H54 (cell line): ENCODE data around the gene UBE2D2.

Source experiments
- DNase-seq: peaks from one replicate; pipeline ENCODE4 v3.0.0; 2011; ENCODE audit warnings: low spot score, mixed read lengths; ENCODE audit not compliant: insufficient read length
- FAIRE-seq: peaks from 3 replicates; lab custom pipeline; 2011; peaks lifted over from hg19 to GRCh38; lab: Jason Lieb, UNC
- POLR2A ChIP-seq: IDR thresholded peaks from 2 replicates; pipeline ENCODE4 v1.6.1; 2011; ENCODE audit warnings: low read depth, mild to moderate bottlenecking, low read length

The UBE2D2 gene

GRCh38 chr5:139633295-139634027 is 72.3 kb downstream of the UBE2D2 start:
- peak; percentile 11 for FAIRE-seq
- no peak for TF ChIP-seq POLR2A
- DNase-seq, result peak; percentile 51

DNA sequence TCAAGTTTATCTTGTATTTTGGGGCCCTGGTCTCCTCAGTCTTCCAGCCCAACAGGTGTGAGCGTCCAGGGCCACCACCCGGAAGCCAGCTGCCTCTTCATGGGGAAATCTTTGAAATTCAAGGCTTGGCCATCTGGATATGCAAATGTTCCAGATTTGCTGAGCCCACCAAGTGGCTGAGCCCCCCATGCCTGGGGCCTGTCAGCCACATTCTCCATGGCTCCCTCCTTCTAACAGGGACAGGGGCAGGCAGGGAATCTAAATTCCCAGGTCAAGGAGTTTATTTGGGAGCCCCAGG is 72.8 kb downstream of the UBE2D2 start:
- FAIRE-seq (no peak), DNase-seq (no peak)
- no peak for TF ChIP-seq POLR2A

DNA sequence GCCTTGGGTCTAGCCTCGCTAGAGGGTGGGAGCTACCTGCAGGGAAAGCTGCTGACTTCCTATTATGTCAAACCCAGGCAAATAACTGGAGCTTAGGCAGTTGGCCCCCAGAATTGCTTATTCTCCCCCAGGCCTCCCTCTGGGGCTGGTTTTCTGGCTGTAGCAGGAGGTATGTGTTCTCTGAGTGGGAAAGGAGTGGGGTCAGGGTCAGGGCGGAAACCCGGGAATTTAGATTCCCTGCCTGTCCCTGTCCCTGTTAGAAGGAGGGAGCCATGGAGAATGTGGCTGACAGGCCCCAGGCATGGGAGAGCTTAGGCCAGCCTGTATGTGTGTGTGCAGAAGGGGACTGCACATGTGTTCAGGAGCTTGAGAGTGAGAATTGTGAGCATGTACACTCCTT is 73.4 kb downstream of the UBE2D2 start:
- no peak for FAIRE-seq
- DNase-seq, result no peak
- no peak for TF ChIP-seq POLR2A

- FAIRE-seq (no peak), DNase-seq (no peak)
- TF ChIP-seq POLR2A, result no peak
Measured at GRCh38 chr5:139635191-139635590, 74.1 kb downstream of the UBE2D2 start.

DNA sequence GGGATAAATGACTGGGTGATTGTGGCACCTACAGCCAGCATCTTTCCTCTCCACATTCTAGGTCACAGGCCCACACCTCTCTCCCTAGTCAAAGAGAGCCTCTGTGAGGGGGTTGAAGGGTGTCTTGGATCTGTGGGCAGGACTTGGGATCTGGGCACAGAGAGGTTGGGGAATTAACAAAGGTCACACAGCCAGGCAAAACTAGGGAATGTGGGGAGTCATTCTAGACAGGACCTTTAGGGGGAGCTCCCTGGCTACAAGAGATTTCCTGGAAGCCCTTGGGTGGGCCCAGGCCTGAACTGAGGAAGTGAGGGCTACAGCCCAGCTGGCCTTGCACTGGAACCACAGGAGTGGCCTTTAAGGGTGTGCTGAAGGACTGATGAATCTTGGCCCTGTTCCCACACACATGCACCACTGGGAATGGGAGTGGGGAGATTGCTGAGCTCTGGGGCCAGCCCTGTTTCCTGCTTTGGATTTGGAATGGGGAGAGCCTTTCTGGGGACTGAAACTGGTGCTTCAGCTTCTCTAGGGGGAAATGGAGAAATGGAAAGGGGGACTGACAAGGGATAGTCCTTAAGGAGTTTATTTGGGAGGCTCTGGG is 74.6 kb downstream of the UBE2D2 start:
- peak; percentile 11 for FAIRE-seq
- TF ChIP-seq POLR2A, result no peak
- DNase-seq, result peak; percentile 85

DNA sequence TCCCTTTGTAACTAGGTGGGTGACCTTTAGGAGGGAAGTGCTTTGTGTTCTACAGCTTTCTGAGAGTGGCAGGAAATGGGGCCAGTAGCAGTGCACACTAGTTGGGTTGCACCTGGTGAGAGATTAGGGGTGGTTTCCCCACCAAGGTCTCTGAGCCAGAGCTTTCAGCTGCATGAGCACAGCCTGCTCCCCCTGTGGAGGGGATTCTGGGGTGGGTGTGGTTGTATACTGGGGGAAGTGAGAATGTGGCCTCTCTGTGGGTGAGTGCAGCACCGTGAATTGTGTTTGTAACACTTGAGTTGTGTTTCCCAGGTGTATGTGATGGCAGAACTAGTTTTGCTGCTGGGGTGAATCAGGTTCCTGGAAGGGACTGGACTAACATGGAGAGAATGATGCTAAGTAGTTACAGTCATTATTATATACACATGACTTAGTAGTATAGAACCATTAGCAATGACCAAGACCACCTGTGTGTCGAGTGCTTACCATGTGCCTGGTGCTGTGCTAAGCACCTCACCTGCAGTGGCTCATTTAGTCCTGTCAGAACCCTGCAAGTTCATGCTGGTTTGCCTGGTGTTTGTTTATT is 75.2 kb downstream of the UBE2D2 start:
- no peak for DNase-seq
- FAIRE-seq, result no peak
- TF ChIP-seq POLR2A, result no peak

DNA sequence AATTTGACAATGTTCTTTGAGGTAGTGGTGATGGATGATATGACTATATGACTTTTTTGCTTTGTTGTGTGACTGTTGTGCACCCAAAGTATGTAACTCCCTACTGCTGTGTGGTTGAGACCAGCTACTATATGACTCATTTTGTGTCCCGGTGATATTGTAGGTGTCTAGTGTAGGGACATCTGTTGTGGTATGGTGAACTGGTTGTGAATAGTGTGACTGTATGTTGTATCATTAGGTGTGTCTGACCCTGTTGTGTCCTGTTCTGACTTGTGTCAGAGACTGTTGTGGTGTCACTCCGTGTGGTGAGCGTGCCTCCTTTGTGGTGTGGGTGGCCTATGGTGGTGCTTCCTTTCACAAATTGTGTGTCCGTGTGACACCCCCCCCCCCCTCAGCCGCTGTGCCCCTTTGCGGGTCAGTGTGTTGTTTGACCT is 75.9 kb downstream of the UBE2D2 start:
- FAIRE-seq (no peak), DNase-seq (no peak)
- no peak for TF ChIP-seq POLR2A

- peak; percentile 21; the same call in 1 of the 2 replicates for TF ChIP-seq POLR2A
- peak; percentile 80 for DNase-seq
- no peak for FAIRE-seq
Measured at GRCh38 chr5:139637438-139638089, 76.4 kb downstream of the UBE2D2 start.

GRCh38 chr5:139638090-139638735 is 77.1 kb downstream of the UBE2D2 start:
- TF ChIP-seq POLR2A, result peak; percentile 19; the same call in 1 of the 2 replicates

DNA sequence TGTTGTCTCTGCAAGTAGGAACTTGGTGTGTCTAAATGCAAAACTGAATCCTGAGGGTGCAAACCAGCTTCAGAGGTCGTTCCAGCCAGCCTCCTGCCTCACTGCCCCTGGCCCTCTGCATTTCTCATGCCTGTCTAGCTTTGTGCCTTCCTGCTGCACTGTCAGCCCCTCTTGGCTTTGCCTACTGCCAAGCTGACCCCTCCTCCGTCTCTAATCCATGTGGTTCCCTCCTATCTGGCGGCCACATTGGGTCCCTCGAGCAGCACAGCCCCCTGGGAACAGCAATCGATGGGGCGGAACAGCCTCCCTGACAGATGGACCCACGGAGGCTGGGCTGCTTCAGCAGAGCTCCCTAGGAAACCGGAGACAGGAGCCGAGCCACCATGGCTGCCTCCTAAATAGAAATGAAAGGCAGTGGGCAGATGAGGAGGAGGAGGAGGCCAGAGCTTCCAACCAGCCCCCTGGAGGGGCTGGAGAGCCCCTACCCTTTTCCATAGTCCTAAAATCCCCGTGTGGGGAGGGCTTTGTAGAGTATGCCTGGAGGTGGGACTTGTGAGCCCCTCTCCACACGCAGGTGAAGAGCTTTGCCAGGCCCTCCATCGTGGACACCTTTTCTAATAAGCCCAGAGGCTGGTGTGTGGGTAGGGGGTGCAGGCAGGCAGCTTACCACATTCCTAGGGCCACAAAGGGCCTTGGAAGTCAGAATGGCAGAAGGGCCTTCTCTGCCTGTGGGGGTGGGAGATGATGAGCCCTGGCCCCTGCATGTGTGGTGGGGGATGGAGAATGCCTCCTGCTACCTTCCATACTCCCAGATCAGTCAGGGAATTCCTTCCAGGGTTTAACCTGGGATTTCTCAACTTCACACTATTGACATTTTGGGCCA is 77.8 kb downstream of the UBE2D2 start:
- no peak for DNase-seq
- no peak for FAIRE-seq
- TF ChIP-seq POLR2A, result no peak

More at GRCh38 chr5:139638090-139638735, 77.1 kb downstream of the UBE2D2 start:
- FAIRE-seq (no peak), DNase-seq (peak; percentile 82)

GRCh38 chr5:139639619-139640380 is 78.7 kb downstream of the UBE2D2 start:
- DNase-seq (no peak), FAIRE-seq (no peak)
- no peak for TF ChIP-seq POLR2A

GRCh38 chr5:139640421-139641115 is 79.4 kb downstream of the UBE2D2 start:
- DNase-seq, result no peak
- no peak for TF ChIP-seq POLR2A
- no peak for FAIRE-seq
